Right renal pelvis (tissue), 4 donors: ENCODE measurements around the gene SMTN. TPM values are rescaled to one million over a fixed set of nuclear protein-coding genes. Genes with fewer than 3 reads are reported as not detected.

Experiments
- DNase-seq, 4 donors: peaks; one replicate each; pipeline ENCODE4 v3.0.0-alpha.2; 2013; ENCODE audit warnings: low read depth in 4 of 4, low spot score in 3 of 4, missing footprints in 1 of 4
- polyA plus RNA-seq, 4 donors: library from polyadenylated mRNA; unstranded; fragments of 120-200 nt; gene quantifications; one replicate each; pipeline ENCODE4 v1.2.1, GENCODE V29; 2013; ENCODE audit not compliant: insufficient read length in 4 of 4

Gene SMTN
- polyA plus RNA-seq, 4 donors, result 32.2 to 50.9 (median 35.5) TPM

- DNase-seq, result no peak
Measured at GRCh38 chr22:31144223-31144622, 63.1 kb downstream of the SMTN start.

- no peak for DNase-seq
Measured at GRCh38 chr22:31148488-31148887, 67.4 kb downstream of the SMTN start.

- DNase-seq, result peak; percentile 40 to 47 (median 42)
Measured at GRCh38 chr22:31148953-31149627, 68.0 kb downstream of the SMTN start.

- DNase-seq, result no peak
Measured at GRCh38 chr22:31150615-31151014, 69.5 kb downstream of the SMTN start.

GRCh38 chr22:31151872-31152271, 70.8 kb downstream of the SMTN start:
- no peak for DNase-seq

- DNase-seq, result no peak
Measured at GRCh38 chr22:31153357-31153756, 72.2 kb downstream of the SMTN start.

Other genes starting within 250 kb of the SMTN start
- gene MORC2, start 112.5 kb upstream of the SMTN start, polyA plus RNA-seq, result 10 to 100 TPM; 31.8 to 36.3 (median 33.6) TPM
- gene TUG1, start 112.1 kb upstream of the SMTN start, polyA plus RNA-seq, result 100 to 1,000 TPM; 194 to 241 (median 229) TPM
- gene SELENOM, start 26.2 kb downstream of the SMTN start, polyA plus RNA-seq, result 10 to 100 TPM in 2 of 4 donors, 1 to 10 TPM in 2; 8.2 to 14.0 (median 10.1) TPM
- gene INPP5J, start 41.6 kb downstream of the SMTN start, polyA plus RNA-seq, result 1 to 10 TPM; 4.3 to 4.6 (median 4.6) TPM
- gene PLA2G3, start 59.2 kb downstream of the SMTN start, polyA plus RNA-seq, result under 1 TPM; 0.10 to 0.21 (median 0.18) TPM
- gene RNF185, start 78.9 kb downstream of the SMTN start, polyA plus RNA-seq, result 10 to 100 TPM; 53.1 to 58.7 (median 55.8) TPM
- 10 to 100 TPM; 52.5 to 57.4 (median 53.0) TPM for gene LIMK2, start 131.0 kb downstream of the SMTN start, polyA plus RNA-seq
- 10 to 100 TPM; 12.4 to 15.2 (median 14.5) TPM for gene PIK3IP1, start 211.2 kb downstream of the SMTN start, polyA plus RNA-seq